H1 (cell line): Measurements from ENCODE around the gene BAIAP2L2. TPM values are rescaled to one million over a fixed set of nuclear protein-coding genes. Genes with fewer than 3 reads are reported as not detected.

ENCODE experiments used
- CTCF ChIA-PET: fragments of 300-600 bp; sonication (Branson Sonifier 250); formaldehyde crosslinking; loops from one replicate; lab custom pipeline; 2021; ENCODE audit not compliant: partially characterized antibody; lab: Charles Lee
- POLR2A ChIA-PET: fragments of 300-600 bp; sonication (Branson Sonifier 250); formaldehyde crosslinking; loops from one replicate; lab custom pipeline; 2021; ENCODE audit warnings: inconsistent platforms; ENCODE audit not compliant: partially characterized antibody; lab: Charles Lee
- DNase-seq, 2 experiments: peaks; one replicate each; pipeline versions ENCODE4 v3.0.0 to v3.0.0-alpha.2; 2010 to 2022; ENCODE audit warnings: low spot score in 2 of 2, low read depth in 1 of 2, mixed read lengths in 1 of 2
- FAIRE-seq: peaks from 2 replicates; lab custom pipeline; 2011; peaks lifted over from hg19 to GRCh38; lab: Jason Lieb, UNC
- H2AFZ ChIP-seq: 2 replicates; pipeline ENCODE4 v1.8.1; 2012; ENCODE audit warnings: low read length, inconsistent platforms
- H2AK5ac ChIP-seq: 2 replicates; pipeline ENCODE4 v1.6.1; 2013; ENCODE audit warnings: low read depth, low read length
- H2BK120ac ChIP-seq: replicated peaks from 2 replicates; pipeline ENCODE3; 2013; ENCODE audit warnings: low read depth, low read length, inconsistent platforms
- H2BK12ac ChIP-seq: 2 replicates; pipeline ENCODE4 v1.6.1; 2013; ENCODE audit warnings: low read depth, low read length
- H2BK15ac ChIP-seq: 2 replicates; pipeline ENCODE4 v1.6.1; 2013; ENCODE audit warnings: low read length
- H2BK20ac ChIP-seq: 2 replicates; pipeline ENCODE4 v1.6.1; 2013; ENCODE audit warnings: low read length
- H2BK5ac ChIP-seq: 2 replicates; pipeline ENCODE4 v1.6.1; 2013; ENCODE audit warnings: low read depth, low read length
- H3K14ac ChIP-seq: 2 replicates; pipeline ENCODE4 v1.6.1; 2013; ENCODE audit warnings: inconsistent platforms; ENCODE audit not compliant: insufficient read length
- H3K18ac ChIP-seq: 2 replicates; pipeline ENCODE4 v1.6.1; 2013; ENCODE audit warnings: low read length; ENCODE audit errors: extremely low read depth
- H3K23ac ChIP-seq: 2 replicates; pipeline ENCODE4 v1.6.1; 2013; ENCODE audit warnings: inconsistent platforms; ENCODE audit not compliant: insufficient read length
- H3K23me2 ChIP-seq: 2 replicates; pipeline ENCODE4 v1.6.1; 2013; ENCODE audit warnings: low read depth, low read length
- H3K27ac ChIP-seq: 2 replicates; pipeline ENCODE4 v1.6.1; 2011; ENCODE audit warnings: low read depth, low read length, inconsistent platforms
- H3K27me3 ChIP-seq, 4 experiments: replicated peaks in 1 of 4; 1 replicate in 1 of 4; 2 replicates in 3 of 4; pipeline versions ENCODE4 v1.6.1 to v1.8.1; 2011 to 2013; ENCODE audit warnings: low read length in 3 of 4, mild to moderate bottlenecking in 3 of 4, inconsistent platforms in 2 of 4, mixed read lengths in 2 of 4, moderate library complexity in 1 of 4; ENCODE audit not compliant: control insufficient read depth in 3 of 4, insufficient read depth in 3 of 4; ENCODE audit errors: extremely low read depth in 1 of 4
- H3K36me3 ChIP-seq, 4 experiments: 2 replicates each; pipeline versions ENCODE4 v1.6.1 to v1.8.1; 2011 to 2013; ENCODE audit warnings: mild to moderate bottlenecking in 4 of 4, low read length in 3 of 4, moderate library complexity in 2 of 4, control low read depth in 1 of 4, inconsistent platforms in 1 of 4; ENCODE audit not compliant: insufficient read depth in 4 of 4, control insufficient read depth in 2 of 4
- H3K4ac ChIP-seq: replicated peaks from 2 replicates; pipeline ENCODE3; 2013; ENCODE audit warnings: low read length, low read depth, mixed read lengths, inconsistent platforms; ENCODE audit not compliant: insufficient read length
- H3K4me1 ChIP-seq, 4 experiments: replicated peaks in 1 of 4; 1 replicate in 1 of 4; 2 replicates in 3 of 4; pipeline versions ENCODE4 v1.6.1 to v1.8.1; 2011 to 2013; ENCODE audit warnings: low read length in 3 of 4, inconsistent platforms in 2 of 4, mixed read lengths in 1 of 4; ENCODE audit not compliant: insufficient read depth in 4 of 4, control insufficient read depth in 3 of 4
- H3K4me2 ChIP-seq, 2 experiments: 2 replicates each; pipeline versions ENCODE4 v1.6.1 to v1.8.1; 2011 to 2013; ENCODE audit warnings: low read depth in 2 of 2, low read length in 2 of 2, control low read depth in 1 of 2, inconsistent platforms in 1 of 2, mild to moderate bottlenecking in 1 of 2; ENCODE audit not compliant: insufficient read depth in 1 of 2
- H3K4me3 ChIP-seq, 4 experiments: fragments of 200-600, 300-600 bp in 1 of 4; sonication (generic), shearing (Covaris generic), sonication (Bioruptor Twin) in 1 of 4; 2 replicates each; pipeline versions ENCODE4 v1.5.1 to v1.8.1; 2011 to 2016; ENCODE audit warnings: low read length in 4 of 4, low read depth in 3 of 4, control low read depth in 2 of 4, inconsistent platforms in 2 of 4, mild to moderate bottlenecking in 2 of 4, mixed read lengths in 1 of 4, moderate library complexity in 1 of 4; ENCODE audit not compliant: insufficient read depth in 2 of 4; ENCODE audit errors: extremely low read depth in 1 of 4
- H3K56ac ChIP-seq: replicated peaks from 2 replicates; pipeline ENCODE3; 2013; ENCODE audit warnings: low read depth, mild to moderate bottlenecking, mixed read lengths, low read length, inconsistent platforms; ENCODE audit not compliant: insufficient read length
- H3K79me1 ChIP-seq: 2 replicates; pipeline ENCODE4 v1.6.1; 2013; ENCODE audit warnings: low read depth, low read length, control low read depth
- H3K79me2 ChIP-seq, 2 experiments: 2 replicates each; pipeline versions ENCODE4 v1.6.1 to v1.8.1; 2012 to 2013; ENCODE audit warnings: low read length in 2 of 2, mild to moderate bottlenecking in 2 of 2, inconsistent platforms in 1 of 2; ENCODE audit not compliant: insufficient read depth in 2 of 2, control insufficient read depth in 1 of 2
- H3K9ac ChIP-seq, 4 experiments: replicated peaks in 1 of 4; 1 replicate in 1 of 4; 2 replicates in 3 of 4; pipeline versions ENCODE4 v1.6.1 to v1.8.1; 2011 to 2013; ENCODE audit warnings: low read depth in 3 of 4, low read length in 3 of 4, control low read depth in 2 of 4, mild to moderate bottlenecking in 2 of 4, moderate library complexity in 2 of 4, inconsistent platforms in 1 of 4; ENCODE audit errors: extremely low read depth in 1 of 4
- H3K9me3 ChIP-seq, 2 experiments: 2 replicates each; pipeline versions ENCODE4 v1.6.1 to v1.8.1; 2012 to 2013; ENCODE audit warnings: mild to moderate bottlenecking in 2 of 2, moderate library complexity in 2 of 2, control low read depth in 1 of 2, inconsistent platforms in 1 of 2, low read depth in 1 of 2, low read length in 1 of 2, mixed read lengths in 1 of 2; ENCODE audit not compliant: insufficient read depth in 2 of 2
- H4K20me1 ChIP-seq, 2 experiments: replicated peaks in 1 of 2; 2 replicates each; pipeline versions ENCODE3 to v1.8.1; 2011 to 2013; ENCODE audit warnings: inconsistent platforms in 2 of 2, low read length in 2 of 2, mild to moderate bottlenecking in 1 of 2; ENCODE audit not compliant: insufficient read depth in 2 of 2, control insufficient read depth in 1 of 2
- H4K5ac ChIP-seq: 2 replicates; pipeline ENCODE4 v1.6.1; 2013; ENCODE audit warnings: low read length, low read depth, mixed read lengths, inconsistent platforms; ENCODE audit not compliant: insufficient read length
- H4K8ac ChIP-seq: 2 replicates; pipeline ENCODE4 v1.8.0; 2013; ENCODE audit warnings: mild to moderate bottlenecking, moderate library complexity, low read length, inconsistent platforms; ENCODE audit not compliant: insufficient read depth; ENCODE audit errors: extremely low read depth
- H4K91ac ChIP-seq: replicated peaks from 2 replicates; pipeline ENCODE3; 2013; ENCODE audit warnings: low read length, mixed read lengths, inconsistent platforms; ENCODE audit not compliant: insufficient read length
- HDAC6 ChIP-seq: IDR thresholded peaks from one replicate; pipeline ENCODE4 v1.7.1; 2012; ENCODE audit warnings: low read depth, mild to moderate bottlenecking, inconsistent platforms, low read length, moderate library complexity
- SAP30 ChIP-seq: fragments of 300-600 bp; sonication (generic); IDR thresholded peaks from 2 replicates; pipeline ENCODE4 v1.7.1; 2012; ENCODE audit warnings: low read length, moderate library complexity, mild to moderate bottlenecking, inconsistent platforms; ENCODE audit not compliant: insufficient read depth, insufficient replicate concordance
- TCF12 ChIP-seq: IDR thresholded peaks from 2 replicates; pipeline ENCODE4 v1.6.1; 2011; ENCODE audit warnings: low read depth, mild to moderate bottlenecking, low read length
- TEAD4 ChIP-seq: IDR thresholded peaks from 2 replicates; pipeline ENCODE4 v1.6.1; 2012; ENCODE audit warnings: low read depth, low read length, inconsistent platforms, mixed read lengths
- WGBS, 2 experiments: shearing (Covaris generic) in 1 of 2; methylation state at CpG; one replicate each; pipeline versions ENCODE4 v1.1.6 to v1.1.7; 2013 to 2015; ENCODE audit warnings: low lambda C conversion rate in 2 of 2, mixed read lengths in 2 of 2, inconsistent platforms in 1 of 2, low coverage in 1 of 2, missing lambda C conversion rate in 1 of 2; ENCODE audit not compliant: insufficient replicate concordance in 2 of 2, insufficient coverage in 1 of 2, insufficient read length in 1 of 2; ENCODE audit errors: extremely low coverage in 1 of 2, missing lambda C conversion rate in 1 of 2; 5-methylcytosine and 5-hydroxymethylcytosine counted together
- polyA plus RNA-seq, 7 experiments: library from polyadenylated mRNA; depleted of rRNA in 3 of 7; stranded (reverse) in 5 of 7; unstranded in 2 of 7; fragments of >200 nt in 5 of 7; fragments of 200-250 nt in 2 of 7; gene quantifications; 1 replicate in 5 of 7; 2 replicates in 1 of 7; 4 replicates in 1 of 7; pipeline versions ENCODE4 v1.2.1 to v1.2.3, GENCODE V29; 2011 to 2013; ENCODE audit warnings: missing spikeins in 2 of 7, mixed read lengths in 2 of 7
- total RNA-seq: library from RNA; stranded (reverse); fragmentation: NEBNext Ultra II Directional; extraction: Animal tissue kit (Norgen Biotek cat#: 25700); gene quantifications from 2 replicates; pipeline ENCODE4 v1.2.1, GENCODE V29; 2021

BAIAP2L2 gene
- total and polyA plus RNA-seq, 2 of the 8 experiments (the other 6 are each of a cell fraction or from before 2014, with no cell fraction given): 5.4 to 10.0 TPM

DNA sequence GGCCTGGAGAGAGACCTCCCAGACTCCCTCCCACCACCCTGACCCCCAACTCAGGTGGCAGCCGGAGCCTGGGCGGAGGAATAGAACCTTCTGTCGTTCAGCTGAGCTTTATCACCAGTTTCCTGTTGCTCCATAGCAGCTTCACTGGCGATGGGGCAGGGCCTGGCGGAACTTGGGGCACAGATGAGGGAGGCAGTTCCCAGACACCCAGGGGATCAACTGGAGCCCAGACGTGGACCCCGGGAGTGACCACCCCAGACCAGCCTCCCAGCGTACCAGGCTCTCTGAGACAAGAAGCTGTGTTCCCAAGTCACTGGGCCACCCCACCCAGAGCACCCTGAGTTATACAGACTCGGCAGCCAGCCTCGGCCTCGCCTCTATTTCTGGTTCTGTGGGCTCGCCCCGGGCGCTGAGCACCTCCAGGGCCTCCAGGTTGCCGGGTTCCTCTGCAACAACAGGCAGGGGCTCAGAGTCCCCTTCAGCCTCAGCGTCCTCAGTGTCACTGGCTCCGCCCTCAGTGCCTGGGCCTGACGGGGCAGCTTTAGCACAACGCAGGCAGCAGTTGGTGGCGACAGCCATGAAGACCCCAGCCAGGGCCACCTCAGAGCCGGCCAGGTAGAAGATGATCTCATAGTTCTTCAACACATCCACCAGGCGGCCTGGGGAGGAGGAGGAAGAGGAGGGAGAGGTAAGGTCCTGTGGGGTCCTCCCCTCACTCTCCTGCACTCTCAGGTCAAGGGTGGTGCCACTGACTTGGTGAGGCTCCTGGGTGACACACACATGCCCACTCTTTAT, 32.2 kb downstream of the BAIAP2L2 start:
- Histone ChIP-seq H2BK15ac (no peak overlapping the region), H3K23me2 (peaks cover 3% of the 10 kb centered on the region), H3K79me1 (no peaks in the 10 kb centered on the region), H2AFZ (no peak overlapping the region), H3K23ac (no peak overlapping the region), H2BK12ac (no peak overlapping the region), H4K8ac (peak overlapping the region; percentile 14; the same call in 1 of the 2 replicates), H4K5ac (no peak overlapping the region), H4K91ac (no peak overlapping the region), H3K36me3 (peaks cover 0 to 4% (median 2%) of the 10 kb centered on the region in 4 experiments; a peak in 5 of 8 replicates), H3K27me3 (peaks cover 7 to 36% (median 33%) of the 10 kb centered on the region in 4 experiments), H3K4me2 (no peak overlapping the region), H3K9ac (no peak overlapping the region), H3K56ac (no peak overlapping the region), H2BK5ac (no peak overlapping the region), H3K4me1 (peaks cover 0 to 17% (median 11%) of the 10 kb centered on the region in 4 experiments; a peak in 5 of 7 replicates), H3K18ac (no peak overlapping the region), H3K9me3 (no peaks in the 10 kb centered on the region), H4K20me1 (peaks cover 0 to 5% of the 10 kb centered on the region in 2 experiments), H3K4ac (no peak overlapping the region), H3K27ac (no peak overlapping the region), H2BK120ac (no peak overlapping the region), H2BK20ac (no peak overlapping the region), H3K79me2 (no peaks in the 10 kb centered on the region), H2AK5ac (no peak overlapping the region), H3K14ac (no peak overlapping the region), H3K4me3 (no peak overlapping the region)
- no peak for FAIRE-seq
- POLR2A ChIA-PET: interaction anchor here (0.6 to 1.5 kb wide), 4 partner anchors 12 to 323 kb away, joined by 3 to 4 read pairs (median 3); no protein-coding TSS in a partner anchor
- no peak for DNase-seq
- 89% methylated on average over 22 of the region's 22 CpGs; no CpG with 5 or more reads in 1 of the 2 experiments for WGBS, 2 experiments
- TF ChIP-seq SAP30: no peak
- TF ChIP-seq TCF12: no peak
- TF ChIP-seq TEAD4: no peak
- TF ChIP-seq HDAC6: no peak
- CTCF ChIA-PET: interaction anchor here (1.3 to 2.2 kb wide), 2 partner anchors 11 to 20 kb away, joined by 4 to 7 read pairs; no protein-coding TSS in a partner anchor
